Loucy (cell line): Measurements from ENCODE around the gene TMEM248.
"Not testable (repeated sequence)": the region's sequence is repeated elsewhere in the genome, so short reads cannot be mapped to it uniquely, and the experiment has no call there.

ENCODE experiments used
- EZH2phosphoT487 ChIP-seq: fragments of 200-600 bp; IDR thresholded peaks from 2 replicates; pipeline ENCODE4 v1.6.1; 2018; ENCODE audit warnings: antibody characterized with exemption, mild to moderate bottlenecking, moderate library complexity, borderline replicate concordance
- TF ChIP-seq, protein P1 (sequence below): fragments of 200-600 bp; sonication (generic); conservative IDR thresholded peaks from 2 replicates; pipeline ENCODE4 v1.5.1; 2014; ENCODE audit warnings: mild to moderate bottlenecking, antibody characterized with exemption, low read length

DNA sequence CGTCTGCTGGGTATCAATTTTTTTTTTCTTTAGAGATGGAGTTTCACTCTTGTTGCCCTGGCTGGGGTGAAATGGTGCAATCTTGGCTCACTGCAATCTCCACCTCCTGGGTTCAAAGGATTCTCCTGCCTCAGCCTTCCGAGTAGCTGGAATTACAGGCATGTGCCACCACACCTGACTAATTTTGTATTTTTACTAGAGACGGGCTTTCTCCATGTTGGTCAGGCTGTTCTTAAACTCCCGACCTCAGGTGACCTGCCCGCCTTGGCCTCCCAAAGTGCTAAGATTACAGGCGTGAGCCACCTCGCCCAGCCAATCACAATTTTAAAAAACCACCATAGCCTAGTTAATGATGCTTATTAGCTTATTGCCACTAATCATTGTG is 42.7 kb upstream of the TMEM248 start:
- TF ChIP-seq, protein P1, sequence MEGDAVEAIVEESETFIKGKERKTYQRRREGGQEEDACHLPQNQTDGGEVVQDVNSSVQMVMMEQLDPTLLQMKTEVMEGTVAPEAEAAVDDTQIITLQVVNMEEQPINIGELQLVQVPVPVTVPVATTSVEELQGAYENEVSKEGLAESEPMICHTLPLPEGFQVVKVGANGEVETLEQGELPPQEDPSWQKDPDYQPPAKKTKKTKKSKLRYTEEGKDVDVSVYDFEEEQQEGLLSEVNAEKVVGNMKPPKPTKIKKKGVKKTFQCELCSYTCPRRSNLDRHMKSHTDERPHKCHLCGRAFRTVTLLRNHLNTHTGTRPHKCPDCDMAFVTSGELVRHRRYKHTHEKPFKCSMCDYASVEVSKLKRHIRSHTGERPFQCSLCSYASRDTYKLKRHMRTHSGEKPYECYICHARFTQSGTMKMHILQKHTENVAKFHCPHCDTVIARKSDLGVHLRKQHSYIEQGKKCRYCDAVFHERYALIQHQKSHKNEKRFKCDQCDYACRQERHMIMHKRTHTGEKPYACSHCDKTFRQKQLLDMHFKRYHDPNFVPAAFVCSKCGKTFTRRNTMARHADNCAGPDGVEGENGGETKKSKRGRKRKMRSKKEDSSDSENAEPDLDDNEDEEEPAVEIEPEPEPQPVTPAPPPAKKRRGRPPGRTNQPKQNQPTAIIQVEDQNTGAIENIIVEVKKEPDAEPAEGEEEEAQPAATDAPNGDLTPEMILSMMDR: not testable (repeated sequence)
- not testable (repeated sequence) for TF ChIP-seq EZH2phosphoT487
